KG1 (cell line): Measurements from ENCODE around the gene PTGFRN.

ENCODE experiments used
- DNase-seq: peaks from one replicate; lab custom pipeline; 2025; lab: John Stamatoyannopoulos, UW

PTGFRN gene

DNA sequence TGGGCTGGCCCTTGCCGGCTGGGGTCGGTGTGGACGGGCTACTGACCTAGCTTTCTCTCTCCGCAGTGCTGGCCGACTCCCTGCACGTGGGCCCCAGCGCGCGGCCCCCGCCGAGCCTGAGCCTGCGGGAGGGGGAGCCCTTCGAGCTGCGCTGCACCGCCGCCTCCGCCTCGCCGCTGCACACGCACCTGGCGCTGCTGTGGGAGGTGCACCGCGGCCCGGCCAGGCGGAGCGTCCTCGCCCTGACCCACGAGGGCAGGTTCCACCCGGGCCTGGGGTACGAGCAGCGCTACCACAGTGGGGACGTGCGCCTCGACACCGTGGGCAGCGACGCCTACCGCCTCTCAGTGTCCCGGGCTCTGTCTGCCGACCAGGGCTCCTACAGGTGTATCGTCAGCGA lies 34.9 kb downstream of the PTGFRN start:
- DNase-seq, result no peak

DNA sequence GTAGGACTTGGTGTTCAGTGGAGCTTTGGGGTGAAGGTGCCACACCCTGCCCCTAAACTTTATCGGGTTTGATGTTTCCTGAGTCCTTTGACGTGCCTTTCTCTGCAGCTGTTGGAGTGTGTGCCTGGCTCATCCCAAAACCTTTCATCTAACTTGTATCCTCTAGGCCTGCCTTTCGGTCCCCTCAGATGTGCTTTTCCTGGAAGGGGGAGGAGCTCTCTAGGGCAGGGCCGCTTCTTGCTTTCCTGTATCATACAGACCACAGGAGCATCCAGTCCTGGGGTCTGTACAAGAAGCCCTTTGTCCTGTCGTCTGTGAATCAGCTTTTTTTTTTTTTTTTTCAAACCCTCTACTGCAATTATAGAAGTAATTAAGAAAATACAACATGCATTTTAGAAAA lies 35.7 kb downstream of the PTGFRN start:
- no peak for DNase-seq

DNA sequence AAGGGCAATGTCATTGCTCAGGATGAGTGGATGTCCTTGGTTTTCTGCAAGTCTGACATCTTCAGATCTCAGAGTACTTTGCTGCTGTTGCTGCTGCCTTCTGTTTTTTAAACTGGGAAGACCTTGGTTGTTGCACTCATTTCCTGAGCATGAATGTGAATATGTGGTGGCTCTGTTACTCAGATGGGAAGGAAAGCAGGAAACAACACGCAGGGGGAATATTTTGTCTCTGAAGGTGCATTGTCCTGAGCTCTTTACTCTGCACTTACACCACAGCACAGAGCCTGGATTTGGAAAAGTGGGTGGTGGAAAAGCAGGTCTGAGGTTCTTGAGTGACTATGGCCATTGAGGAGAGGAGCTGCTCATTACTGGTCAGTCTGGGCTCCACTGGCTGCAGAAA lies 36.3 kb downstream of the PTGFRN start:
- DNase-seq, result no peak

DNA sequence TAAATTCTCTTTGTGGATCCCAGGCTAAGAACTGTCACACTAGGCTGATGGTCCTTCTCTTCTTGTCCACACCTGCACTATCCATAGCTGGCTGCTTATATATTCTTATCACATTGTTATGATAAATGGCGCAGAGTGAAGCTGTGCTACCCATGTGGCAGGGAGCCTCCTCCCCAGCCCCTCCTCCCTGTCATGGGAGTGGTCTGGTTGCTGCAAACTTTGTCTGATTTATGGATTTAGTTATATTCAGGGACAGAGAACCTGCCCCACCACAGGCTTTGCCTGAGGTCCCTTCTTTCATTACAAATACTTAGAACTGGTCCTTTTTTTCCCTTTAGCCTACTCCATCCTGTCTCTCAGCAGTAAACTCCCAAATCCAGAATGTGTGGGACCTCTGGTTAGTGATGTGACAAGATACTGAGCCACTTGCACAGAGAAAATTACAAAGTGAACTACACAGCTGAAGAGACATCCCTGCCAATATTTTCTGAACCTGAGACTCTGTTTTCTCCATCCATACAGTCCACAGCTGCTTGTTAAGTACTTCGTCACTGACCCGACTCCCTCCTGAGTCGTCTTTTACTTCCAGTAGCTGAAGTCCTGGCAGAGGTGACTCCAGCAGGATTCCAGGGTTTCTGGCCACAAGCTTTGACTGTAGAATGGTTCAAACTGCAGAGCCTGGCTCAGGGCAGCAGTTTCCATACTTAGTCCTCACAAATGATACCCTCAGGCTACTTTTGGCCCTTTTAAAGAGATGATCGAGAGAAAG lies 37.6 kb downstream of the PTGFRN start:
- no peak for DNase-seq

DNA sequence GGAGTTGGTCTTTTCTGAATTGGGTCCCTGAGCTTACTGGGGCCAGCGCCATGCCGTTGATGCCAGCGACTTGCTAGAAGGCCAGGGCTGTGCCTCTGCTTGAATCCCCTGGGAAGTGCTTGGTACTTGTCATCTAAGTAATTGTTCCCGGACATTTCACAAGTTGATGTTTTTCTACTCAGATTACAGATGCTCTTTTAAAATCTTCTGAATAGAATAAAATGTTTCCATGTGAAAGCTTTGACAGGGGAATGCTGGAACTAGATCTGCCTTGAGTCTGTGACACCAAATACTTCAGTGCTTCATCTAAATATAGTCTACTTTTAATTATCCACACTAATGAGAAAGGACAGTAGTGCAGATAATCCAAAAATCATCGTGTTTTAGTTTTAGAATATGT lies 38.3 kb downstream of the PTGFRN start:
- DNase-seq, result no peak

DNA sequence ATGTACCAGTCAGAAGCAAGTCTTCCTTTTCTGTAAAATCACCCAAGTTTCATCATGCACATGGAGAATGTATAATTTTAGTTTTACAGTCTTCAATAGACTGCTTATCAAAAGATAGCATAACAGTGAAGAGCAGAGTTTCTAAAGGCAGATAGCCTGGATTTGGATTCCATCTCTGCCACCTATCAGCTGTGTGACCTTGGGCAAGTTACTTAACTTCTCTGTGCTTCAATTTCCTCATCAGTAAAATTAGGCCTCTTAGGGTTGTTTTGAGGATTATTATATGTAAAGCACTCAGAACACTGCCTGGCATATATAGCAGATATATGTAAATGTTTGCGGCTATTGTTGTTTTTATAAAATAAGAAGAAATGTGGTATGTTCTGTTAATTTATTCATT lies 38.9 kb downstream of the PTGFRN start:
- DNase-seq, result no peak

DNA sequence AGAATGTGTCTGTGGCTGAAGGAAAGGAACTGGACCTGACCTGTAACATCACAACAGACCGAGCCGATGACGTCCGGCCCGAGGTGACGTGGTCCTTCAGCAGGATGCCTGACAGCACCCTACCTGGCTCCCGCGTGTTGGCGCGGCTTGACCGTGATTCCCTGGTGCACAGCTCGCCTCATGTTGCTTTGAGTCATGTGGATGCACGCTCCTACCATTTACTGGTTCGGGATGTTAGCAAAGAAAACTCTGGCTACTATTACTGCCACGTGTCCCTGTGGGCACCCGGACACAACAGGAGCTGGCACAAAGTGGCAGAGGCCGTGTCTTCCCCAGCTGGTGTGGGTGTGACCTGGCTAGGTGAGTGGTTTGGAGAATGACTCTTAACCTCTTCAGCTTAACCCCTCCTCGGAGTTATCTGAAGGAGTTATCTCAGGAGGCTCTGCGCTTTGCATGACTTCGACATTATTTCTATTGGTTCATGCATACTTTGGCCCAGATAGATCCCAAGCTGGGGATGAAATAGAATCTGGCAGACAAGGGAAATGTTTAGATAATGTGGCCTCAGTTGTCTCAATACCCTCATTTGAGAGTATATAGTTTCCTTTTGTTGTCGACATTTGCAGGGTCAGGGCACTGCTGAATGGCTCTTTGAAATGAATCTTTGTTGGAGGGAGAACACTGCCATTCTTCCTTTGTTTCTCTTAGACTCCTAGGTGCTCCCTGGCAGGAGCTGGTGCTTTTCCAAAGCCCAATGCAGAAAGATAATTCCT lies 39.7 kb downstream of the PTGFRN start:
- DNase-seq, result no peak

DNA sequence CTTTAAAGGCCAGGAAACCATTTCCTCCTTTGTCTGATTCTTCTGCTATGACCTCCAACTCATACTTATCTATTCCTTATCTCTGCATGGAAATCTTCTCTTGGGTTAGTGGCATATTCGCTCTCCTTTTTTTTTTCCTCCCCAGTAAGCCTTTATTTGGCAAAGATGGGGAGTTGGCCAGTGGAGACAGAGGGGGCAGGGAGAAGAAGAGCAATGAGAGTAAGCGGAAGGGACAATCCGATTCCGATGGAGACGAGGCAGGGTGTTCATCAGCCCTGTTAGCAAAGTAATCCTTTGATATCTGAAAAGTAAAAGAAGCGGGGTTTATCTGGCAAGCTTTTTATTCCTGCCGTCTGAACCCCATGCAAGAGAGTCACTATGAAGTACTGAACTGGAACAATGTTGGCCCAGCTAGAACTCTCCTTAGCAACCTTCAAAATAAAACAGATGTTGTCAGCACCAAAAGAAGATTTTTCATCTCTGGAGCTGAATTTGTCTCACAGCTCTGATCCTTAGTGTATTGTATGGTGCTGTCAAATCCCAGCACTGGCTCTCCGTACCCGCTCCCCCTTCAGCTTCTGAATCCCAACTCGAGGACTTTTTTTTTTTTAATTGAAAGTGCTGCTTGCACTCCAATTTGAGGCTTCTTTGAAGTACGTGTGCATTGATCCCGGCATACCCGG lies 40.9 kb downstream of the PTGFRN start:
- no peak for DNase-seq

DNA sequence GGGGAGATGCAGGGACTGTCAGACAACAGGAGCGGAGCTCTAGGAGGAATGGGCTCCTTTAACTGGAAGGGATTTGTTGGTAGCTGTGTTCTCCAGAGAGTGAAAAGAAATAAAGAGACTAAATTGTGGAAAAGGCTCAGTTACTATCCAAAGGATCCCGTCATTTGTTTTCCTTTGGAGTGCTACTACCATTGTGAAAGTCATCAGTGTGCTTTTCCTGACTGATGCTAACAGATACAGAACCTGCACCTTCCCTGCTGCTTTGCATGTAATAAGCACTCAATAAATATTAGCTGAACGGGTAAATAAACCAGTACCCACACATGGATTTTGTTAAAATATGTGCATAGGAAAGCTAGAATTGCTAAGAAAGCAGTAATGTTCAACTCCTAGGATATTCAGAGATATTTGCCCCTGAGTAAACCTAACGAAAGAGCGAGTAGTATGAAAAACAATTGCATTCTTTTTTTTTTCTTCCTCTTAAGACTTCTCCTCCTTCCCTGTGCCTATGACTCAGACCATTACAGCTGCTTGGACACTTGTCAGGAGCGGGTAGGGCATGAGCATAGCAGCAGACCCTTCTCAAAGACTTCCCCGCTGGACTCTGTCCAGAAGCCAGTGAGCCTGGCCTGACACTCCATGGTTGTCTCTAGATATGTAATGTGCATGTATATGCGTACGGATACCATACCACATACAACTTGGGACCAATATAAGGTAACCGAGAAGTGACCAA lies 41.7 kb downstream of the PTGFRN start:
- no peak for DNase-seq

DNA sequence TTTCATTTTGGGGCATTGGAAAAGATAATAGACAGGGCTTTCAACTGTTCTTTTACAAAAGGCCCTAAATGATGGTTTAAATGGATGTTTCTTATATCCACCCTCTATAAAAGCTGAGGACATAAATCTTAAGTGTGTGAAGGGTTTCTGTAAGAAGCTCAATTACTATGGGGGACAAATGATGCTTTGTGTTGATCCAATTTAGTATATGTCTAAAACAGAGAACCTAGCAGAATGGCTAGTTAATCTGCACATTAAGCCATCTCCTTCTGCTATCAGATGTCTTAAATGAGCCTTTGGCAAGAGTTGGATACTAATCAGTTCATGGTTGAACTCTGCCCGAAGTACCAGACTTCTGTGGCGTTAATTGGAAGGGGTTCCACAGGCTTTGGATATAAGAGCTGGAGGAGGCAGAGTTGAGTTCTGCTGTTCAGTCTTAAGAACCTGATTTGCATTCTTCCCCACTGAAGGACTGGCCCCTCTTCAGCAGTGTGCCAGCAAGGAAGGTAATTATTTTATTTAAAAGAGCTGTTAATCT lies 43.1 kb downstream of the PTGFRN start:
- no peak for DNase-seq

DNA sequence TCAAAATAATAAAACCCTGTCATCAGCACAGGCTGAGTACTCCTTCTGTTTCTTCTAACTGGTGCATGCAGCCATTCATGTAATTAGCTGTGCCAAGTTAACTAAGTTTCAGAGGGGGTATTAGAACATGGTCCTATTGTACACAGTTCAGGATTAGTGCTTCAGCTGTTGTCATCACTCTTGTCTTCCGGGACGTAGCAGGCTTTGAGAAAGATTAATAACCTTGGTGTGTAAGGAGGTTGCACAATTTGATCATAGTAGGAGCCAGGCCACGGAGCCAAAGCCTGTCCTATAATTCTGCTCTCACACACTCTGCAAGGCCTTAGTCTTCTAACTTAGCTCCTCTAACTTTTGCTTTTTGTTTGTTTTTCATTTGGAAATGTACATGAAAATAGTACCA lies 44.7 kb downstream of the PTGFRN start:
- DNase-seq, result no peak

DNA sequence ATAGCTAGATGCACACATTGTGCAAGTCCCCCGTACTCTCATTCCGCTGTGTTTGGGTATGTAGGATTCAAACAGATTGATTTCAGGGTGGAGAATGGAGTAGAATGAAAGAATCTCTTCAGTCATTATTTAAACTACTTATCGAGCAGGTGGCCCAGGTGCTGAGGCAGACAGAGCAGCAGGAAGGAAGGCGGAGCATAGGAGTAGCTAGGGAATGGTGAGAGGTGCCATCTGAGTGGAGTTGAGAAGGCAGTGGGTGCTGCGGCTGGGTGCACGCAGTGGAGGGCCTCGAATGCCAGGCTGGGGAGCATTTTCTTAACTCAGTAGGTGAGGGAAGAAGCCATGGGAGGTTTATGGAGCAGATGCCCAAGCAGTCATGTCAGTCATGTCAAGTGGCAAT lies 46.7 kb downstream of the PTGFRN start:
- no peak for DNase-seq

DNA sequence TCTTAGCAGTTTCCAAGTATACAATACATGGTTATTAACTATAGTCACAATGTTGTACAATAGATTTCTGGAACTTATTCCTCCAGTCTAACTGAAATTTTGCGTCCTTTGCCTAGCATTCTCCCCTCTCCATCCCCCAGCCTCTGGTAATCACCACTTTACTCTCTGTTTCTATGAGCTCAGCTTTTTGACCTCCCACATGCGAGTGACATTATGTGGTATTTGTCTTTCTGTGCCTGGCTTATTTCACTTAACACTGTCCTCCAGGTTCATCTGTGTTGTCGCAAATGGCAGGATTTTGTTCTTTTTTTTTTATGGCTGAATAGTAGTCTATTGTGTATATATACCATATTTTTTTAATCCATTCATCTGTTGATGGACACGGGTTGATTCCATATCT lies 47.9 kb downstream of the PTGFRN start:
- no peak for DNase-seq

DNA sequence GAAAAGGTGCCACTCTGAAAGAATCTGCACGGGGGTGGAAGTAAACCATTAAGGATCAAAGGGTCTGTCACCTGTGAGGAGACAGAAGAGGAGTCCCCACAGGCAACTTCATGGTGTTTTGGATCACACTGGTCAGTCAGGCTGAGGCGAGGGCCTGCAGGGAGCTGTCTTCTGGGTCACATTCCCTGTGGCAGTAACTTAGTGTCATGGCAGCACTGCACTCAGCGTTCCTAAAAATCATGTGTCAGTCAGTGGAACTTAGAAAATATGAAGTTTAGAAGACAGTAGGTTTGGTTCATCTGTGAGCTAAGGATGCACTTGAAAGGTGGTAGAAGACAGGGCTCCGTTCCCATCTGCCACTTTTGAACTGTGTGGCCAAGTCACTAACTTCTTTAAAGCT lies 48.4 kb downstream of the PTGFRN start:
- DNase-seq, result no peak

DNA sequence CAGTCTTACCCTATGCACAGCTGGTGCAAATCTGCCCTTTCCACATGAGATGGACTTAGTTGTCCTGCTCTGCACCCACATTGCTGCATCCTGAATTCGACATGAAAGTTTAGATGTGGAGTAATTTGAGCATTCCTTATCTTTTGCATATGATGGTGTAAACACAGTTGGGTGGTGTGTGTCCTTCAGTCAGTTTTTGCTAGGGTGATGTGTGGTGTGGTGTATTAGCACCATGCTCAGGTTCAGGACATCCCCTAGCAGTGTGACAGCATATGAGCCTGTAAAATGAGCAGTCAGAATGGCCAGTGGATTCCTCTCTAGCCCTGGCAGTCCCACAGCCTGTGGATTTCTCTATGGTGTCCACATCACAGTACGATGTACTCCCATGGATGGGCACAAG lies 49.3 kb downstream of the PTGFRN start:
- no peak for DNase-seq

DNA sequence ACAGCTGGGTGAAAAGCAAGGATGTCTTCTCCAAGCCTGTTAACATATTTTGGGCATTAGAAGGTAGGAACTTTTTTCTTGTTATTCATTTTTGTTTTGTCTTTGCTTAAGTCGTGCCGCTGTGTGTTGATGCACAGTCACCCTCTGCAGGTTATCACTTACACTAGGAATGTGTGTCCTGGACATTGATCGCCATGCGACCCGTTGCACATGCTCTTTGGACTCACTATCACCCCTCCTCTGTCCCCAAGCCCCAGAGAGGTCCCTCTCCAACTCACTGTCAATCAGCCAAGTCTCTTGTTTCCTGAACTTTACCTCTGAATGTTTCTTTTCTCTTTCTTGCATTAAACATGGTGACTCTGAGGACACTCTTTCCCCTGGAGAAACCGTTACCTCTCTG lies 51.9 kb downstream of the PTGFRN start:
- no peak for DNase-seq

DNA sequence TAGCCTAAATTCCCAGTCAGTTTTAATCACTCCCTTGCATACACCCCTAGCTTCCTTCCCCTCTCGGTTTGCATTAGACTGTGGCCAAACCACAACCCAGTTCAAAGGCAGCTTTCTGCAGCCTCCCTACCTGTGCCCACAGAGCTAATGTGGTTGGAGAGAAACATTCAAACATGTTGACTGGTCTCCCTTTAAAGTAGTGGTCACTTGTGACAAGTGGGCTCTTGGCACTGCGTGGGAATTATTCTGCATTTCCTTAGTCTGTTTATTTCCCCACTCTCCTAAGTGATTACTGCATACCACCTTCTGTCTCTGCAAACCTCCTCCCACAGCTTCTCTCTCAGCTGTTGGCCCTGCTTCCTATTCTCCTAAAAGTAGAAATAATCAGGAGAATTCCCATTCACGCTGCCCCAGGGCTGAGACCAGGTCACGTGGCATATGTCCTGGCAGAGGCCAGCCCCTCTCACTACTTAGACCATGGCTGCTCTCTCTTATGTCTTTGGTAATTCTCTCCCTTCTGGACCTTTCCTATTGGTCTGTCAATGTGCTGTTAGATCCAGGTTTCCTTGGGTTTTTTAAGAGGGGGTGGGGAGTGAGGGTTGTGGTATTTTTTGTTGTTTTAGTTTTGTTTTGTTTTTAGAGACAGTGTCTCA lies 53.4 kb downstream of the PTGFRN start:
- no peak for DNase-seq

DNA sequence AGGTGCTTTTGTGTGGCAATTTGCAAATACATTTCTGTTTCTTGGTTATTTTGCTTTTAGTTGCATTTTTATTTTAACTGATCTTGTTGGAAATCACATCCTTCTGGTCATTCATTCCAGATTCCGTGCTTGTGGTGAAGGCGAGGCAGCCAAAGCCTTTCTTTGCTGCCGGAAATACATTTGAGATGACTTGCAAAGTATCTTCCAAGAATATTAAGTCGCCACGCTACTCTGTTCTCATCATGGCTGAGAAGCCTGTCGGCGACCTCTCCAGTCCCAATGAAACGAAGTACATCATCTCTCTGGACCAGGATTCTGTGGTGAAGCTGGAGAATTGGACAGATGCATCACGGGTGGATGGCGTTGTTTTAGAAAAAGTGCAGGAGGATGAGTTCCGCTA lies 57.1 kb downstream of the PTGFRN start:
- no peak for DNase-seq

DNA sequence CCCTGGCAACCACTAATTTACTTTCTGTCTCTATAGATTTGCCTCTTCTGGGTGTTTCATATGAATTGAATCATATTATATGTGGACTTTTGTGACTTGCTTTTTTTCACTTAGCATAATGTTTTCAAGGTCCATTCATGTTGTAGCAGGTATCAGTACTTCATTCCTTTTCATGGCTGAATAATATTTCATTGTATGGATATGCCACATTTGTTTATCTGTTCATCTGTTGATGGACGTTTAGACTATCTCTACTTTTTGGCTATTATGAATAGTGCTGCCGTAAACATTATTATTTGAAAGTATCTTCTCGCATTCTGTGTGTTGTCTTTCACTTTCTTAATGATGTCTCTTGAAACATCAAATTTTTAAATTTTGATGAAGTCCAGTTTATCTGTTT lies 59.0 kb downstream of the PTGFRN start:
- no peak for DNase-seq

DNA sequence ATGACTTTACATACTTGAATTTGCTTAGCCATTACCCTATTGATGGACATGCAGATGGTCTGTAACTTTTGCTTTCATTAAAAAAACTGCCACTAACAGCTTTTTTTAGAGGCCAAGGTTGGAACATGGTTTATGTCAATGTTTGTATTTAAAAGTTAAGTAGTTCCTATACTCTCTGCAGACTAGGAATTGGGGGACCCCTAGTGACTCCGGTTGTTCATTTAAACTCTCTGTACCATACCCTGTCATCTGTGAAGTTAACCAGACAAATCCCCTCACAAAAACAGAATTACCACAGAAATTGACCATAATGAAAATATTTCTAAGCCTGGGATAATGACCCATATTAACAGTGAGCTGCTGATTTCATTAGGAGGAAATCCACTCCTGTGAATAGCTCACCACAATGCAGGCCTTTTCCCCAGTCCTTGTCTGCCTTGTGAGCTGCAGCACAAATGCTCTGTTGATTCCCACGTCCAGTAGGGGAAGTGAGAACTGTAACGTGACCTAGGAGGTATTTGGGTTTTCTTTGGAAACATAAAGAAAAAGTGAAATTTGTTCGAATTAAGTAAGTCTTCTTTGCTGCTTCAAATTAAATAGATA lies 61.6 kb downstream of the PTGFRN start:
- DNase-seq, result no peak

DNA sequence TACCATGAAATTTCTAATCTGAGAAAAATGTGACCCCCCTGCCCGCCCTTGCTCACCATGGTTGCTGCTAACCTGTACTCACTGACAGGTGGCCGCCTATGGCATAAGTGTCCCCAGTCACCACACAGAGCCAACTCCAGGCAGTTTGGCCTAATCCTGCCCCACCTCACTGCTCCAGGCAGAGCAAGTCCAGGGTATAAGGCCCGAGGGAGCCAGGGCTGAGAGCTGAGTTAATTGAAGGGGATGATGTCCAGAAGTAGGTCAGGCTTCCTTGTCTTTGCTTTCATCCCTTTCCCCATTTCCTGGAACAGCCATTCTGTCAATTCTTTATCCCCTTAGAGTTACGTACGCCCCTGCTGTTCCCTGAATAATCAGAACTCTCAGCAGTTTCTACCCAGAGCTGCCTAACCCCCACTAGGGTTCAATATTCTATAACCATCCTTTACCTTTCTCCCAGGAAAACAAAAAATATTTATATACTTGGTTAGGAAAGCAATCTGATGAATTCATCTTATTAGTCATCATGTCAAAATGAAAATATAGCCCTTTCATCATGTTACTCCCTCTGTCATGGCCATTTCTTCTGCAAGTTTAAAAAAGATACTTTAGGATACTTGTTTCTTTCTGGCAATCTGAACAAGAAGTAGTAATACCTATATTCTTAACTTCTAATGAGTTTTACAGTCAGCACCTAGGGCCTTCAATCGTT lies 62.4 kb downstream of the PTGFRN start:
- no peak for DNase-seq
